Activated CD4-positive, alpha-beta T cell treated with anti-CD3 and anti-CD28 coated beads, Interleukin-2, amount 50 U/mL, for 16 hours (primary cell): ENCODE data around the gene MON1A.
A peak's percentile ranks its signal among the peaks of the same experiment; 100 is the strongest.
"Not testable (repeated sequence)": the region's sequence is repeated elsewhere in the genome, so short reads cannot be mapped to it uniquely, and the experiment has no call there.

Source experiments
- DNase-seq: peaks from one replicate; pipeline ENCODE4 v3.0.0-alpha.2; 2020

The MON1A gene

GRCh38 chr3:49929291-49930167 lies at the start of gene MON1A:
TSS of gene MON1A (minus strand) at chr3:49929811. CDS start at chr3:49913346, 16,465 bp downstream.
- peak; percentile 93 for DNase-seq

GRCh38 chr3:49976942-49977341 lies 47.3 kb upstream of the MON1A start:
- no peak for DNase-seq

GRCh38 chr3:49972656-49973055 lies 43.0 kb upstream of the MON1A start:
- no peak for DNase-seq

GRCh38 chr3:49968346-49968745 lies 38.7 kb upstream of the MON1A start:
- no peak for DNase-seq

- no peak for DNase-seq
Measured at GRCh38 chr3:49967291-49967690, 37.7 kb upstream of the MON1A start.

- no peak for DNase-seq
Measured at GRCh38 chr3:49966233-49966942, 36.8 kb upstream of the MON1A start.

GRCh38 chr3:49955636-49956035 lies 26.0 kb upstream of the MON1A start:
- no peak for DNase-seq

GRCh38 chr3:49952924-49953323 lies 23.3 kb upstream of the MON1A start:
- no peak for DNase-seq

GRCh38 chr3:49942651-49943050 lies 13.0 kb upstream of the MON1A start:
- no peak for DNase-seq

- DNase-seq, result peak; percentile 9
Measured at GRCh38 chr3:49940667-49941249, 11.1 kb upstream of the MON1A start.

- peak; percentile 98 for DNase-seq
Measured at GRCh38 chr3:49939858-49940666, 10.5 kb upstream of the MON1A start, which contains the start of gene RBM6. TSS of gene RBM6 (plus strand) at chr3:49940150. CDS start at chr3:49962642, 22,492 bp downstream.

- DNase-seq, result no peak
Measured at GRCh38 chr3:49937090-49937489, 7.5 kb upstream of the MON1A start.

GRCh38 chr3:49932281-49932680 lies 2.7 kb upstream of the MON1A start:
- DNase-seq, result not testable (repeated sequence)

GRCh38 chr3:49930922-49931321 lies 1.3 kb upstream of the MON1A start:
- DNase-seq, result no peak

GRCh38 chr3:49930168-49930690 lies 618 bp upstream of the MON1A start:
- DNase-seq, result no peak

GRCh38 chr3:49928481-49929017 lies 1.1 kb downstream of the MON1A start:
- no peak for DNase-seq

- DNase-seq, result no peak
Measured at GRCh38 chr3:49927798-49928197, 1.8 kb downstream of the MON1A start.

- DNase-seq, result no peak
Measured at GRCh38 chr3:49926117-49926728, 3.4 kb downstream of the MON1A start.

GRCh38 chr3:49925485-49925884 lies 4.1 kb downstream of the MON1A start:
- DNase-seq, result no peak

GRCh38 chr3:49924683-49925082 lies 4.9 kb downstream of the MON1A start:
- DNase-seq, result no peak

GRCh38 chr3:49917806-49918590 lies 11.6 kb downstream of the MON1A start:
- DNase-seq, result not testable (repeated sequence)
